Limb (tissue), 2 donors: ENCODE data around the gene CMA1.
"Not testable (repeated sequence)": the region's sequence is repeated elsewhere in the genome, so short reads cannot be mapped to it uniquely, and the experiment has no call there.

Experiments used
- DNase-seq, 2 donors: peaks; one replicate each; pipeline ENCODE4 v3.0.0-alpha.2; 2016; ENCODE audit errors: extremely low spot score in 2 of 2

The CMA1 gene

GRCh38 chr14:24508155-24508840 lies at the start of gene CMA1:
Gene CMA1, minus strand, starts transcription at chr14:24508265. Its CDS starts 30 bp downstream, at chr14:24508235.
- no peak for DNase-seq

- no peak for DNase-seq
Observed at GRCh38 chr14:24556756-24557155, 48.7 kb upstream of the CMA1 start.

GRCh38 chr14:24549064-24549463 lies 41.0 kb upstream of the CMA1 start:
- DNase-seq, result not testable (repeated sequence)

- DNase-seq, result no peak
Observed at GRCh38 chr14:24542346-24542936, 34.4 kb upstream of the CMA1 start.

- DNase-seq, result no peak
Observed at GRCh38 chr14:24535737-24536136, 27.7 kb upstream of the CMA1 start.

GRCh38 chr14:24534286-24534685 lies 26.2 kb upstream of the CMA1 start:
- DNase-seq, result no peak

- DNase-seq, result not testable (repeated sequence)
Observed at GRCh38 chr14:24525877-24526620, 18.0 kb upstream of the CMA1 start.

- DNase-seq, result no peak
Observed at GRCh38 chr14:24518851-24519250, 10.8 kb upstream of the CMA1 start.

- no peak for DNase-seq
Observed at GRCh38 chr14:24514209-24514608, 6.1 kb upstream of the CMA1 start.

- DNase-seq, result no peak
Observed at GRCh38 chr14:24513009-24513408, 4.9 kb upstream of the CMA1 start.

GRCh38 chr14:24506443-24506842 lies 1.6 kb downstream of the CMA1 start:
- no peak for DNase-seq

- no peak for DNase-seq
Observed at GRCh38 chr14:24504425-24504950, 3.6 kb downstream of the CMA1 start.

GRCh38 chr14:24491586-24492408 lies 16.3 kb downstream of the CMA1 start:
- DNase-seq, result not testable (repeated sequence)

GRCh38 chr14:24483604-24484252 lies 24.3 kb downstream of the CMA1 start:
- no peak for DNase-seq

GRCh38 chr14:24482699-24483303 lies 25.3 kb downstream of the CMA1 start:
- not testable (repeated sequence) for DNase-seq

- no peak for DNase-seq
Observed at GRCh38 chr14:24481622-24482324, 26.3 kb downstream of the CMA1 start.

GRCh38 chr14:24479999-24480398 lies 28.1 kb downstream of the CMA1 start:
- not testable (repeated sequence) for DNase-seq

- DNase-seq, result no peak
Observed at GRCh38 chr14:24475261-24475660, 32.8 kb downstream of the CMA1 start.

- no peak for DNase-seq
Observed at GRCh38 chr14:24473211-24473610, 34.9 kb downstream of the CMA1 start.

- DNase-seq, result not testable (repeated sequence)
Observed at GRCh38 chr14:24470450-24470849, 37.6 kb downstream of the CMA1 start.
